OCI-M2 (cell line): ENCODE measurements around the gene COIL.
"Not testable (repeated sequence)": the region's sequence is repeated elsewhere in the genome, so short reads cannot be mapped to it uniquely, and the experiment has no call there.

Experiments used
- DNase-seq: peaks from one replicate; lab custom pipeline; 2025; ENCODE audit not compliant: unreplicated experiment; lab: John Stamatoyannopoulos, UW

The COIL gene

DNA sequence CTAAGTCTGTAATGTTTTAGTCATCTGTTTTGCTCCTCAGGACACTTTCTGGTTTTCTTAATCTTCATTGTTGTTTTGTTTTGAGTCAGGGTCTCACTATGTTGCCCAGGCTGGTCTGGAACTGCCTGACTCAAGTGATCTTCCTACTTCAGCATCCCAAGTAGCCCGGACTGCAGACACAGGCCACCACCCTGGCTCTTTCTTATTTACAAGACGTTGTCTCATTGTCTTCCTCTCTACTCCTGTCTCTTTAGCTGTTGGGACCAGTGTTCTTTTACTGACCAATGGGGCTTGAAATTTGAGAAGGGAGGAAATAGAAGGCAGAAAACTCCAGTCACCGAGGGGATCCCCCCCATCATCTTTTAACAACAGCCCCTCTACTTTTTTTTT lies 18.2 kb upstream of the COIL start:
- no peak for DNase-seq

DNA sequence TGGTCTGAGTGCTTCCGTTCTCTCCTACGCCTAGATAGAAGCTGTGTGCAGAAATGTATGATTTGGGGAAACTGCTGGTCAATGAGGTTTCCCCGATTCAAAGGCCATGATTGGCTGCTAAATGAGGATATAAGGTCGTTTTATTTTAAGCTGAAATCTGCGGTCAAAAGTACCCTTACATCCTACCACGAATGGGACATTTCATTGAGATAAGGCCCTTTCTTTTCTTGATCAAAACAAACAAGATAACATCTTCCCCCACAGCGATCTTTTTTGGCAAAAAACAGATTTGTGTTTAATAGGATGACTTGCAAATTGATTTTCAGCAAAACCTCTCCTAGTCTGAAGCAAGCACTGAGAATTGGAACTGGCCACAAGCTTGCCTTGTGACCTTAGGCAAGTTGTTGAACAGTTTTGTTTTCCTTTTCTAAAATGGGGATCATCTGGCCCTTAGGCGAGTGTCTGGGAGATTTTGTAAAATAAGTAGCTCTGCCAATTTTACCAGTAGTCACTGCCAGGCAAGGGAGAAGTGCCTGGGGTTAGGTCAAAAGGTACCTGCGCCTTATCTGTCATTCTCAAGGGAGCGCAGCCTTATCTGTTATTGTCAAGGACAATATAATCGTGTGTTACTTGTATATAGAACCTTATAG lies 17.7 kb upstream of the COIL start:
- DNase-seq: no peak

DNA sequence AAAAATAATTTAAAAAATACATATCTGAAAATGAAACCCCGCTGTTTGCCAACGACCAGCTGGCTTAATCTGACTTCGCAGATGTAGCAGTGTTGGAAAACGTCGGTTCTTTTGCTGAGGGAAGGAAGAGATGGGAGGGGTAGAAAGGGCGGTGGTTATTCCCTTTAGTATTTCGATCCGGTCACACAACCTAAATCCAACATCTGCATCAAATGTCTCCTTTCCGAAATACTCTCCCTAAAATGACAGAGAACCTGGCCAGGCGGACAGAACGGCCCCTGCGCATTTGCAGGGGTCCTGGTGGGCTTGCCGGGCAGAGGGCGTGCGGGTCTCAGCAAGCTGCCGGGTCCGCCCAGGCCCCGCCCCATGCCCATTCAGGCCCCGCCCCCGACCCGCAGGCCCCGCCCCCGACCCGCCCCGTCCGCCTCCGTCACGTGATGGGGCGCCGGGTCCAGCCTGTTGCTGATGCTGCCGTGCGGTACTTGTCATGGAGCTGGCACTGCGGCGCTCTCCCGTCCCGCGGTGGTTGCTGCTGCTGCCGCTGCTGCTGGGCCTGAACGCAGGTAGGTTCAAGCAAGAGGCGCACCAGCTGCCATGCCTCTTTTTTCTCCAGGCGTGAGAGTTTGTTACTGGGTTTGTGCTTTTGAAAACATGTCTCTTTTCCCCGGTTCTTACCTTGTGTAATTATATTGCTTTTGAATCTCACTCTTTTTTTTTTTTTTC lies 17.0 kb upstream of the COIL start, which contains the start of gene SCPEP1:
TSS of gene SCPEP1 (plus strand) at position 459 of the 723 bp plus-strand sequence. CDS start at position 488, 29 bp downstream.
- DNase-seq: no peak

DNA sequence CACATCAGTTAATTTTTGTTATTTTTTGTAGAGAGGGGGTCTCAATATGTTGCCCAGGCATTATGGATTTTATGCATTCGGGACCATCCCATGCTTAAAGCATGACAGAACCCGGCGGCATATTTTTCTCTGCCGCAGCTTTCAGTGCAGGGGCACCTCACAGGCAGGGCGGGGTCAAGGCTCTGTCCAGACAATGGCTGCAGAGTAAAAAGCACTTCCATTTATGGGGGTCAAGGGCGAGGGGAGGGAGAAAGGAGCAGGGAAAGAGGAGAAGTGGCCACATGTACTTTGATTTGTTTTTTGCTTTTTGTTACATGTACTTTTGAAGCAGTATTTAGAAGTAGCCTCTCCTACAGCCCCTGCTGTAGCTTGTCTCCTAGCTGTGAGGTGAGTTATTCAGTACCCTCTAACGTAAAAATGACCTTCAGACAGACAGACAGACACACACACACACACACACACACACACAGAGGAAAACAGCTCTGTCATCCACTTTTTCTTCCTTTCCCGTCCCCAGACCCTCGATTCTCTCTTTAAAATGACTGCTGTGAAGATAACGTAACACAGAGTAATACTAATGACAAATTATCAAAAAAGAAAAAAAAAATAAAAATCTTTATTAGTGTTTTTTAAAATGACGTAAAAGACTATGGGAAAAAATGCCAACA lies 16.2 kb upstream of the COIL start:
- DNase-seq: no peak

DNA sequence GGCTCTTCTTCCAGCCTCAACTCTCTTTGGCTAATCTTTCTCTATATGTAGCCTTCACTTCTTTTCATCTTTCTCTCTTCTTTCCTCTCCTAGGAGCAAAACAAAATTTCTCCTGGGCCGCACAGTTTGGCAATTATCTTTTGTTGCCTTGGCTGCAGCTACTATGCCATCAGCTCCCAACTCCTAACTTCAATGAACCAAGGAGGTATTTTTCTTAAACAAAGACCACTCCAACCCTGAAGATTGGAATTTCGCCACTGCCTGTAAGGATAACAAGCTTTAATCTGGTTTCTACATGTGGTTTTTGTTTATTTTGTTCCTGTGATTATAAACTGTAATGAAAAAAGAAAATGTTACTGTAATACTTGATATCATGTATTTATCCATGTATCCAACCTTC lies 14.8 kb upstream of the COIL start:
- no peak for DNase-seq

DNA sequence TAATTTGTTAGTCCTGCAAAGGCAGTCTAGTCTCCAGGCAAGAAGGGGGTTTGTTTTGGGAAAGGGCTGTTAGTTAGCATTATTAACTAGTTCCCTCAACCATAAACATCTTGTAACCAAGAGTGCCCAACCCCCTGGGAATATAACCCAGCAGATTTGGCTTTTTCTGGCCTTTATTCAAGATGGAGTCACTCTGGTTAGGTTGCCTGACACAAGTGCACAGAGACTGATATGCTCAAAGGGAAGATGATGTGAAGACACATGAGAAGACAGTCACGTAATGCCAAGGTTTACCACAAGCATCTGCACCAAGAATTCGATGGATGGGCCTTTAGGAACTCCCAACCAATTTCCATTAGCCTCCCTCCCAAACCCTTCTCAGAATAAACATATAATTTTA lies 13.2 kb upstream of the COIL start:
- no peak for DNase-seq

DNA sequence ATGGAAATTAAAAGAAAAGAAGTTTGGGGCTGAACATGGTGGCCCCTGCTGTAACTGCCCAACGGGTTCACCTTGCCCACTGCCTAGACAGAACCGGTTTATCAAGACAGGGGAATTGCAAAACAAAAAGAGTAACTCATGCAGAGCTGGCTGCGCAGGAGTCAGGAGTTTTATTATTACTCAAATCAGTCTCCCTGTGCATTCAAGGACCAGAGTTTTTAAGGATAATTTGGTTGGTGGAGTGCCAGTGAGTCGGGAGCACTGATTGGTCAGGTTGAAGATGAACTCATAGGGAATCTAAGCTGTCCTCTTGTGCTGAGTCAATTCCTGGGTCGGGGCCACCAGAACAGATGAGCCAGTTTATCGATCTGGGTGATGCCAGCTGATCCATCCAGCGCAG lies 12.7 kb upstream of the COIL start:
- no peak for DNase-seq

DNA sequence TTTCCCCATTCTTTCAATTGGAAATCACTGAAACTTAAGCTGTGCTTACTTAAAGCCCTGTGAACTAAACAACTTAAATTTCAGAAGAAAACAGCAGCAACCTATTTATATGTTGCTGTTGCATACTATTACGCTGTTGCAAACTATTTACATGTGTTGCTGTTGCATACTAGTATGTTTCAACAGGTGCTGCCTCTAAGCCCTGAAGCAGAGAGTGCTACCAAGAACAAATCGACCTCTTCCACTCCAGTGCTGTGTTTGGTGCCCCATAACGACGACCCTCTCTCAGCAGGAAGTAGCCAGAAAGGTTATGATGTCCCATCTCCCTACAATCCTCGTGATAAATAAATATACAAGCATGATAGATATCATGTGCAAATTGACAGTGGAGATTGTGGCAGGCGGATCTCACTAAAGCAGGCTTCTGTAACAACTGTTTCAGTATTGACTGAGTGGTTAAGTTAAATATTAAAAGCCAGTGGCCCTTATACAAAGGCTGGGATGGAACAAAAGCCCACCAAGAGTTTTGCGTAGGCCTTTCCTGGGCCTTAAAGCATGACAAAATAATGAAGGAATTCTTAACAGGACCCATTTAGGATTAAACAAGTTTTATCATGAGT lies 11.4 kb upstream of the COIL start:
- no peak for DNase-seq

DNA sequence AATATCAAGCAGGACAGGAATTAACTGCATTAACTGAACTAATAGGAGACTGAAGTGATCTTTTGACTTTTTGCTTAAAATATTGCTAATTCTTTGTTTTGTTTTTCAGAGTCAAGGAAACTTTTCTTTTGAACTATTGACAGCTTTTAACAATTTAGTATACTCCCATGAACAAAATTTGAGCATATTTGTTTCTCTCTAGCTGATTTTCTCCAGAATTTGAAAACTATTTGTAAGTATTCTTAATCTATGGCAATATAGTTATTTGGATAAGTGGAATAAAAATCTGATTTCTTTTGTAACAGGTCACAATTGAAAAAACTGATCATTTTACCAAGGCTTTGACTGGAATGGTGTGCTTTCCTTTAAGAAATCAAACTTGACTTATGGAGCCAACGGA lies 10.1 kb upstream of the COIL start:
- DNase-seq: no peak

DNA sequence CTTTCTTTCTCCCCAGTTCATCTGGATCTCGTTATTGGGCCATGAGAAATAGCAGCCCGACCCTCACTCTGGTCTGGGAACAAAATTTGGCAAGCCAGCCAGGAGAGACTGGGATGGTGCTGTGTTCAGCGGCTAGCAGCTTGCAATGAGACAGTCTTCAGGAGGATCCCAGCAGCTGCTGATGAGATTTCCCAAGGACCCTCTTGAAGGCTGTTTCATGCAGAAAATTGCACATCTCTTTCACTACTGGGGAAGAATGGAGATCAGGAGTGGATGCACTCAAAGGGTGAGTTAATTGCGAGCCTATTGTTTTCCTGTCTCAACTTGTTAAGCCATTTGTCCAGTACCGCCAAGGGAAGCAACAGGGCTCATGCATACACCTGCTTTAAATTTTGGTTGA lies 5.5 kb upstream of the COIL start:
- DNase-seq: no peak

DNA sequence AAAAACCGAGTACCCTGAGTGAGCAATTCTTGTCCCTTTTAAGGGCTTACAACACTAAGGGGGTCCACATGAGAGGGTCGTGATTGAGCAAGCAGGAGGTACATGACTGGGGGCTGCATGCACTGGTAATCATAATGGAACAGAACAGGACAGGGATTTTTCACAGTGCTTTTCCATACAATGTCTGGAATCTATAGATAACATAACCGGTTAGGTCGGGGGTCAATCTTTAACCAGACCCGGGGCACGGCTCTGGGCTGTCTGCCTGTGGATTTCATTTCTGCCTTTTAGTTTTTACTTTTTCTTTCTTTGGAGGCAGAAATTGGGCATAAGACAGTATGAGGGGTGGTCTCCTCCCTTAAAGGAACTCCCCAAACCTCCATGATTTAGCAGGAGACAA lies 4.8 kb upstream of the COIL start:
- not testable (repeated sequence) for DNase-seq

DNA sequence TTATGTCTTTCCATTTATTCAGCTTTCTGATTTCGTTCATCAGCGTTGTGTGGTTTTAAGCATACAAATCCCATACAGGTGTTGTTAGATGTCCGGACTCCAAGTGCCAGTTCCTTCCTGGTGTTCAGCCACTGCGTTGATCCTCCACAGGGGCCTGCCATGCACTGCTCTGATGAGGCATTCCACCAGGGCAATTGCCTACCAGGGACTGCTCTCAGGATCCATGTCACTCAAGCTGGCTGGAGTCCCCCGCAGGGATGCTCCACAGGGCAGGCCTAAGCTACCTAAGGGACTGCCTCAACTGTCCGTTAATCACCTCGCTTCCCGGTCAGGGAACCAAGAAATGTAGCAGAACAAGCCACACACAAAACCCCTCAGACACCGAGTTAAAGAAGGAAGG lies 4.4 kb upstream of the COIL start:
- DNase-seq: not testable (repeated sequence)

DNA sequence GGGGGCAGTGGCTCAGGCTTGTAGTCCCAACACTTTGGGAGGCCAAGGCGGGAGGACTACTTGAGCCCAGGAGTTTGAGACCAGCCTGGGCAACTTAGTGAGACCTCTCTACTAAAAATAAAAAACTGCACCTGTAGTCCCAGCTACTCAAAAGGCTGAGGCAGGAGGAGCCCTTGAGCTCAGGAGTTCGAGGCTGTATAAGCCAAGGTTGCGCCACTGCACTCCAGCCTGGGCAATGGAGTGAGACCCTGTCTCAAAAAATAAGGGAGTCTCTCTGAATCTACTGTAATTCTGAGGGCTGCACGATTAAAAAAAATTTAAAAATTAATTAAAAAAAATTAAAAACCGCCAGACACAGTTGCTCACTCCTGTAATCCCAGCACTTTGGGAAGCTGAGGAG lies 3.9 kb downstream of the COIL start:
- no peak for DNase-seq

DNA sequence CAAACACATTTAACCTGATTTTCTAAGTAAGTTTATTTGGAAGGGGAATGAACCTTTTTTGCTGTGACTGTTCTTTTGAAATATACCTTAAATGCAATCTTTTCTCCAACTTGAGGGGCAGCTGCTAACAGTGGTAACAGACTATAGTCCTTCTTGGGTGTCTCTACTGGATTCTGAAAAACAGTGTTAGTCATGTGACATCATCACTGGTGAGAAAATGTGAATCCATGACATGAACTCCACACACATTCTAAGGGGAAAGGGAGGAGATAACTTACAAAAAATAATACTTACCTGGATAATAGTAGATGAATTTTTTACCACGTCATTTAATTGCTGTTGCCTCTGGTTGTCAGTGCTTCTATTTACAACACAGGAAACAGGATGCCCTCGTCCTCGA lies 11.3 kb downstream of the COIL start:
- no peak for DNase-seq

DNA sequence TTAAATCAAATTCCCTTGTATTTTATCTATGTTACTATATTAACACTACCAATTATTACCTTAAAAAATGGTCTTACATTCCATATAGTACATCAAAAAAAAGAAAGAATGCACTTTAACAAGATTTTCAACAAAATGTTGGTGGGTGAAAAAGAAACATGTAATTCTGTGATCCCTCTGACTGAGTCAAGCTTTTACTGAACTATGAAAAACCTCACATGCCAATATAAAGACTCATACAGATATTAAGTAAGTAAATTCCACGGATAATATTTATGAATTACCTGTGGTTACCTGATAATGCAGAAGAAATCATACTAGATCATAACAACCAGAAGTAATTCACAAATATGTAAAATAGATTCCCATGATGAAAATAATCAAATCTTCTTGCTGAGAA lies 12.4 kb downstream of the COIL start:
- DNase-seq: no peak

DNA sequence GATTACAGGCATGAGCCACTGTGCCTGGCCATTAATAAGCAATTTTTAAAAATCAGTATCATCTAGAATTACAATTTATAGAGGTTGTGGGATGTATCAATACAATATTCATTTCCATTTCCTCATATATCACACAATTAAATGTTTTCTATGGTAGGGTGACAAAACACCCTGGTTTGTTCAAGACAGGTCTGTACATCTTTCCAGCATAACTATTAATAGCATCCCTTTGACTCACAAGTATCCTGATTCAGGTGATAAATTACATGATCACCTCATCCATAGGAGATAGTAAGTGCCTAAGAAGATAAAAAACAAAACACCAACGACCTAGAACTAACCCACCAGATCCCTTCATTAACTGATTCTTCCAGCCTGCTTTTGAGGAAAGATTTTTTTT lies 13.1 kb downstream of the COIL start:
- DNase-seq: no peak

DNA sequence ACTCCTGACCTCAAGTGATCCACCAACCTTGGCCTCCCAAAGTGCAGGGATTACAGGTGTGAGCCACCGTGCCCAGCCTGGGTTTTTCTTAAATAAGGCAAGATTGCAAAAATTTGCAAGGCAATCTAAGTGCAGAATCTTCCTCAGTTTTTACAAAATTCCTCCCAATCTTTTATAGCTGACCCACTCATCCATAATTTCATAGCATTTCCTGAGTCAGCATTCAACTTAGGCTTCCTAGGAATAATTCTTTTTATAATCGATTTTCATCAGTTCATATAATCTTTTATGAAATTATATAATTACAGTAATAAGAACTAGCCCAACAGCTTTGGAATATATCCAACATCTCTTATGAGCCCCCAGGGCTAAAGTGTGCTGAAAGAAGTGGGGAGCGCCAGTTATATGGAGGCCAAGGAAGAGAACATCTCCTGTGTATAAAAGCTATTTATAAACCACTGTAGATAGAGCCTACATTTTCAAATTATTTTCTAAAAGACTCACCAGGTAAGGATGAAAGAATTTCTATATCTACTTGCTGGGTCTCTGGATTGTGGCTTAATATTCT lies 14.8 kb downstream of the COIL start:
- DNase-seq: no peak

DNA sequence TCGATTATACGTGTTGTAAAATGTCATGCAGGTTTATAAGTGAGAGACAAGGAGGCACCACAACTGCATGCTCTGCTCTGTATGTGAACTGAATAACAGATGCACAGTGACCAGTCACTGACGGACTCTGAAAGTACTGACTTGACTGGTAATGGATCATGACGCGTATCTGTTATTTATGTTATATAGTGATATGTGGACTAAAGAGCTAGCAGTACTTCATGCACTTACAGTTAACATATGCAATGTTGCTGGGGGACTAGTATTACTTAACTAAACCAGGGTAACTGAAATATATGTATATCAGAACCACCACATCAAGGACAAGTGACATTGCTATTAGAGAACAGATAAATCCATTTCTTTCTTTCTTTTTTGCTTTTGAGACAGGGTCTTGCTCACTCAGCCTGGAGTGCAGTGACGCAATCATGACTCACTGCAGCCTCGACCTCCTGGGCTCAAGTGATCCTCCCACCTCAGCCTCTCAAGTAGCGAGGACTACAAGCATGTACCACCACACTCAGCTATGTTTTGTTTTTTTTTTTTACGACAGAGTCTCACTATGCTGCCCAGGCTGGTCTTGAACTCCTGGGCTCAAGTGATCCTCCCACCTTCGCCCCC lies 17.2 kb downstream of the COIL start:
- no peak for DNase-seq

DNA sequence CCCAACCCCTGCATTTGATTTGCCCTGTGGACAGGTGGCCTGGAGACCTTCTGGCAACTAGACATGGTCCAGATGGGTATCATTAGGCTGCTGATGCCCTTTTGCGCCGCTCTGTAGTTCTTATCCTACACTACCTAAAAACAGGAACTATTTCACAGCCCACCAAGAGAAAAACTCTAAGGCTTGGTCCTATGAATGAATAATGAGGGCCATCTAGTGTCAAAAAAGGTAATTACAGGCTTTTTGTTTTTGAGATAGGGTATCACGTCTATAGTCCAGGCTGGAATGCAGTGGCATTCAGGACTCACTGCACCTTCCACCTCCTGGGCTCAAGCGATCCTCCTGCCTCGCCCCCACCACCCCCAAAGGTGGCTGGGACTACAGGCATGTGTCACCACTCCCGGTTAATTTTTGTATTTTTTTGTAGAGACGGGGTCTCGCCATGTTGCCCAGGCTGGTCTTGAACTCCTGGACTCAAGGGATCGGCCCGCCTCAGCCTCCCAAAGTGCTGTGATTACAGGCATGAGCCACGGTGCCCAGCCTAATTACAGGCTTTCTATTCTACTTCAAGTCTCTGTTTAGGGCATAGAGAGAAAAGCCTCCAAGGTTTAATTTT lies 20.9 kb downstream of the COIL start:
- DNase-seq: peak; percentile 54

DNA sequence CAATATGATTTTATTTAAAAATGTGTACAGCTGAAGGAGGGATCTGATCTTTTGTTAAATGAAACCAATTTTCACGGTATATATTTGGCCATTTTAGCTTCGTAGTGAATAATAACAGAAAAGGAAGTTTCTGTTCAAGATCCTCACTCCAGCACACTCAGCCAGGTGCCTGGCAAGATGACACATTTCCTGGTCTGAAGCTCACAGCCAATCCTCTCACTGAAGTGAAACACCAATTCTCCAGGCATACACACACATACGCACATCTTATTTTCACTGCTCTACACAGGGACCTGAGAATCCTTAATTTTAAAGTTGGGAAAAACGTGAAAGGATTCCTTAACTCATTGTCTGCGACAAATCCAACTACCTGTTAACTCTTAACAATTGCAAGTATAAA lies 22.6 kb downstream of the COIL start:
- DNase-seq: not testable (repeated sequence)

DNA sequence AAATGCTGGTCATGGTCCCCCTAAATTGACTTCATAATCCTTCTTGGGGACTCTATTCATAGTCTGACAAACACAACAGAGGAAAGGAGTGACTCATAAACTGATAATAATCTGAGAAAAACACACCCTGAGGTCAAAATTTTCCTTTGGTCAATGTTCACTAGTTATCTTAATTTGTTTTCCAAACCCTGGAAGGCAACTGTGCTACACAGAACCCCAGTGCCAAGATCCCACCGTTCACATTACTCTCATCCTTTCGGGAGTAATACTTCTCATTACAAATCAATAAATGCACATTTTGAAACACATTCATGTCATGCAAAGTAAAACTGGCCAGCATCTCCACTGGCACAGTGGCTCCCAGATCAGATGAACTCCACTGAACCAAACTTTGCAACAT lies 23.2 kb downstream of the COIL start:
- DNase-seq: no peak
